PC-3 (cell line): ENCODE measurements around the gene TSSC4.

Experiments used
- CTCF ChIP-seq: fragments of 300-600 bp; sonication (generic); conservative IDR thresholded peaks from 2 replicates; pipeline ENCODE4 v1.5.1; 2017; ENCODE audit warnings: antibody characterized with exemption, low read depth, mild to moderate bottlenecking, low read length
- EZH2 ChIP-seq: fragments of 300-600 bp; sonication (generic); IDR thresholded peaks from one replicate; pipeline ENCODE4 v1.6.1; 2017; ENCODE audit warnings: antibody characterized with exemption, mild to moderate bottlenecking, low read length; ENCODE audit not compliant: unreplicated experiment

- TF ChIP-seq CTCF (no peak), EZH2 (no peak)
Observed at GRCh38 chr11:2433106-2433925, 32.8 kb downstream of the TSSC4 start.
